Common myeloid progenitor, CD34-positive (primary cell): ENCODE results near the gene SMIM29.
A peak's percentile ranks its signal among the peaks of the same experiment; 100 is the strongest.

Source experiments
- CTCF ChIA-PET: fragments of 350-600 bp; sonication (Branson Sonifier 250); formaldehyde crosslinking; loops from one replicate; lab custom pipeline; 2021; ENCODE audit warnings: antibody characterized with exemption; lab: Charles Lee
- POLR2A ChIA-PET: fragments of 350-600 bp; sonication (Branson Sonifier 250); formaldehyde crosslinking; loops from one replicate; lab custom pipeline; 2021; ENCODE audit warnings: antibody characterized with exemption; lab: Charles Lee
- DNase-seq, 3 donors: peaks; one replicate each; pipeline versions ENCODE4 v3.0.0 to v3.0.0-alpha.2; 2013
- H3K27ac ChIP-seq, 2 experiments: 1 replicate in 1 of 2; 2 replicates in 1 of 2; pipeline ENCODE4 v1.7.0; 2013; ENCODE audit warnings: inconsistent platforms in 2 of 2, low read length in 2 of 2, mild to moderate bottlenecking in 2 of 2, low read depth in 1 of 2, moderate library complexity in 1 of 2; ENCODE audit not compliant: severe bottlenecking in 2 of 2, insufficient read depth in 1 of 2, poor library complexity in 1 of 2
- H3K27me3 ChIP-seq, 5 experiments: replicated peaks in 2 of 5; 1 replicate in 3 of 5; 2 replicates in 2 of 5; pipeline versions ENCODE4 v1.6.1 to v1.7.0; 2013; ENCODE audit warnings: low read length in 4 of 5, mild to moderate bottlenecking in 2 of 5, moderate library complexity in 2 of 5, inconsistent platforms in 1 of 5; ENCODE audit not compliant: insufficient read depth in 5 of 5, control insufficient read depth in 4 of 5
- H3K36me3 ChIP-seq, 4 experiments: 1 replicate in 2 of 4; 2 replicates in 2 of 4; pipeline versions ENCODE4 v1.6.1 to v1.7.0; 2013; ENCODE audit warnings: low read length in 3 of 4, control low read depth in 1 of 4, mild to moderate bottlenecking in 1 of 4; ENCODE audit not compliant: control insufficient read depth in 4 of 4, insufficient read depth in 4 of 4
- H3K4me1 ChIP-seq, 4 experiments: 1 replicate in 3 of 4; 2 replicates in 1 of 4; pipeline versions ENCODE4 v1.6.1 to v1.7.1; 2013; ENCODE audit warnings: low read length in 3 of 4, mild to moderate bottlenecking in 3 of 4, control low read depth in 1 of 4, inconsistent platforms in 1 of 4, moderate library complexity in 1 of 4; ENCODE audit not compliant: control insufficient read depth in 4 of 4, insufficient read depth in 4 of 4; ENCODE audit errors: control extremely low read depth in 1 of 4
- H3K4me3 ChIP-seq, 7 experiments: 1 replicate in 4 of 7; 2 replicates in 3 of 7; pipeline versions ENCODE4 v1.5.1 to v1.7.0; 2013; ENCODE audit warnings: mild to moderate bottlenecking in 7 of 7, low read length in 6 of 7, moderate library complexity in 6 of 7, inconsistent platforms in 2 of 7, low read depth in 2 of 7, control low read depth in 1 of 7; ENCODE audit not compliant: insufficient read depth in 4 of 7, control insufficient read depth in 1 of 7; ENCODE audit errors: extremely low read depth in 1 of 7
- H3K9me3 ChIP-seq, 5 experiments: 1 replicate in 4 of 5; 2 replicates in 1 of 5; pipeline versions ENCODE4 v1.6.1 to v1.7.1; 2013; ENCODE audit warnings: low read length in 4 of 5, mild to moderate bottlenecking in 2 of 5, inconsistent platforms in 1 of 5, low read depth in 1 of 5, moderate library complexity in 1 of 5; ENCODE audit not compliant: control insufficient read depth in 4 of 5, insufficient read depth in 2 of 5; ENCODE audit errors: control extremely low read depth in 1 of 5
- WGBS: methylation state at CpG from one replicate; pipeline ENCODE4 v1.1.5; 2013; ENCODE audit not compliant: insufficient coverage; 5-methylcytosine and 5-hydroxymethylcytosine counted together

Gene SMIM29

DNA sequence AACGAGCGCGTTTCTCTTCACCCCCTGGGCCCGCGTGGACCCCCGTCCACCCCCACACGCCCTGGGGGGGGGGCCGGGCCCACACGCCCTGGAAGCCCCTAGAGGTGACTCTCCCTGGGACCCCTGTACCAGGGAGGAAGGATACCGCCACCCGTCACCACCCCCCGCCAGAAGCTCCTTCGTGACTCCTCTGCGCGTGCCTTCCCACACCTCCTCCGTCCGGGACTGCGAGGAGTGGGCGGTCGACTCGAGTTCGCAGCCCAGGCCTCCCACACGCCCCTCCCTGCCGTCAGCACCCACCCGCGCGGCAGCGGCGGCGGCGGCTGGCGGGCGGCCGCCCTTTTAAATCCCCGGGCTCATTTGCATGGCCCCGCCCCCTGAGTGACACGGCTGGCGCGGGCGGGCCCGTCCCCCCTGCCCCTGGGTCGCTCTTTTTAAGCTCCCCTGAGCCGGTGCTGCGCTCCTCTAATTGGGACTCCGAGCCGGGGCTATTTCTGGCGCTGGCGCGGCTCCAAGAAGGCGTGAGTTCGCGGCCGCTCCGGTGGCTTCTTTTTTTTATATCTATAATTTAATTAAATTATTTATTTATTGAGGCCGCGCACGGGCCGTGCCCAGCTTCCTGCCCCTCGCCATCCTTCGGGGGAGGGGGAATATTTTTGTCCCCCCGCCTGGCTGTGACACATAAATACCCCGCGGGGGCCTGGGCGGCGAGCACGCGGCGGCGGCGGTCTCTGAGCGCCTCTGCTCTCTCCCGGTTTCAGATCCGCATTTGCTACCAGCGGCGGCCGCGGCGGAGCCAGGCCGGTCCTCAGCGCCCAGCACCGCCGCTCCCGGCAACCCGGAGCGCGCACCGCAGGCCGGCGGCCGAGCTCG lies 12.1 kb downstream of the SMIM29 start, which contains the start of gene HMGA1:
Gene HMGA1 (plus strand): TSS at position 431 of the 873 bp plus-strand sequence. CDS start 3,908 bp downstream, outside the sequence.
- CTCF ChIA-PET, result interaction anchor here (1.3 to 1.7 kb wide), 2 partner anchors 13 to 178 kb away, joined by 5 to 6 read pairs; no protein-coding TSS in a partner anchor
- Histone ChIP-seq H3K27me3 (no peaks in the 10 kb centered on the region), H3K4me3 (peak within 1 kb of the TSS; percentile 61 to 87 (median 79)), H3K36me3 (peaks cover 0 to 23% (median 16%) of the 10 kb centered on the region in 4 experiments), H3K4me1 (peaks cover 2 to 46% (median 36%) of the 10 kb centered on the region in 4 experiments), H3K9me3 (no peaks in the 10 kb centered on the region), H3K27ac (peak within 1 kb of the TSS; percentile 58 to 87)
- under 1% methylated on average over 64 of the region's 91 CpGs for WGBS
- POLR2A ChIA-PET, result interaction anchor here (0.9 to 1.5 kb wide), 7 partner anchors 10 to 190 kb away, joined by 3 to 17 read pairs (median 8); partner anchors contain the start of gene SMIM29
- peak; percentile 91 to 97 (median 95) for DNase-seq

DNA sequence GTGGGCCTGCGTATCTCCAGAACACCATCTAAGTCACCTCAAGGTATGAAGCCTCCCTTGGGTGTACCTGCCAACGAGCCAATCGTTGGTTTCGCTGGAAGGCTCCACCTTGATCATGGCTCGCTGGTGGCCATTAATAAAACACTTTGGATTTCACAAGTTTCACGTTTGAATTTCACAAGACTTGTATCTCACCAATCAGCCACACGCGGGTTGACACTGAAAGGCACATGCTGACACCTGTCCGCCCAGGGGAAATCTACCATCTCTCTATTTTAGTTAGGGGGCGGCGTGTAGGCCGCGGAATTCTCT lies 12.7 kb downstream of the SMIM29 start:
- H3K36me3 ChIP-seq, result peaks cover 0 to 17% (median 11%) of the 10 kb centered on the region in 4 experiments
- peak overlapping the region; percentile 58 to 83 for H3K27ac ChIP-seq
- H3K4me3 ChIP-seq, result peak overlapping the region; percentile 28 to 87 (median 74)
- 8% methylated on average over 11 of the region's 13 CpGs for WGBS
- ChIA-PET CTCF (interaction anchor here (1.3 to 1.7 kb wide), 2 partner anchors 12 to 179 kb away, joined by 5 to 6 read pairs; no protein-coding TSS in a partner anchor), POLR2A (interaction anchor here (1.3 to 1.5 kb wide), 4 partner anchors 12 to 179 kb away, joined by 8 to 17 read pairs (median 11); partner anchors contain the start of gene SMIM29)
- H3K9me3 ChIP-seq, result no peaks in the 10 kb centered on the region
- DNase-seq, result peak in 2 of 3 donors; percentile 70 to 76
- peaks cover 2 to 41% (median 35%) of the 10 kb centered on the region in 4 experiments for H3K4me1 ChIP-seq
- H3K27me3 ChIP-seq, result no peaks in the 10 kb centered on the region

DNA sequence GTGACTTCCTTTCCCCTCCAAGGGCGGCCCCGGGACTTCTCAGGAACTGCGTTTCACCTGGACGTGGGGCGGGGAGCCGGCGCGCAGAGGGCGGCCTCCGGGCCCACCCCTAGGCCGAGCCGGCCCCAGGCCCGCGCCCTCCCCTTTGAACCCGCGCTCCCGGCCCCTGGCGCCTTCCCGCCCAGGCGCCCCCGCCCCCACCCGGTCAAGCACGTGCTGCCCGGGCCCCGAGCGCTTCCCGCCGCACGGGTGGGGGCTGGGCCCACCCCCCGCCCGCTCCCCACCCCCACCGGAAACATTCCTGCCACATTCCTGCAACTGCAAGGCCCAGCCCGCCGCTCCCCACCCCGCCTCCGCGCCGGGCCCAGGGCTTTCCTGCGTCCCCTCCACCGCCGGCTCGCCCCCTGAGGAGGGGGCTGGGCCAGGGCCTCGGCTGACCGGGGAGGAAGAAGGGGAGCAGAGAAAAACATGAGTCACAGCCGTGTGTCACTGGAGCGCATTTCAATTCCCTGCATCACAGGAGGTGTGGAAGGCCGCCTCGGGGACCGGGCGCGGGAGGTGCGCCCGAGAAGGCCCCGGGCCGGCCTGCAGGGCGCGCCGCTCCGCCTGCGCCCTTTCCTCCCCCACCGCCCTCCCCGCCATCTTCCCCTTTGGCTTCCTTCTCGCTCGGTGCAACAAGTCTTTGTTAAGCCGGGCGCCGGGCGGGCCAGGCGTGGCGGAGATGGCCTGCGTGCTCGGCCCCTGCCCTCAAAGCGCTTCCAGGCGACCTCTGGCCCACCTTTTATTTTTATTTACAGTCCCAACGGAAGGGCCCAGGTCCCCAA lies 13.3 kb downstream of the SMIM29 start:
- H3K4me3 ChIP-seq, result peak overlapping the region; percentile 28 to 87 (median 74)
- H3K27ac ChIP-seq, result peak overlapping the region; percentile 58 to 83
- WGBS, result under 1% methylated on average over 44 of the region's 75 CpGs
- ChIA-PET POLR2A (interaction anchor here (1.3 to 1.5 kb wide), 3 partner anchors 12 to 179 kb away, joined by 8 to 17 read pairs (median 14); partner anchors contain the start of gene SMIM29), CTCF (interaction anchor here (1.3 kb wide), 1 partner anchor 180 kb away, joined by 6 read pairs; no protein-coding TSS in a partner anchor)
- H3K9me3 ChIP-seq, result no peaks in the 10 kb centered on the region
- H3K36me3 ChIP-seq, result peaks cover 0 to 11% (median 6%) of the 10 kb centered on the region in 4 experiments
- no peaks in the 10 kb centered on the region for H3K27me3 ChIP-seq
- peaks cover 2 to 44% (median 36%) of the 10 kb centered on the region in 4 experiments for H3K4me1 ChIP-seq
- DNase-seq, result peak; percentile 85 to 94 (median 91)

DNA sequence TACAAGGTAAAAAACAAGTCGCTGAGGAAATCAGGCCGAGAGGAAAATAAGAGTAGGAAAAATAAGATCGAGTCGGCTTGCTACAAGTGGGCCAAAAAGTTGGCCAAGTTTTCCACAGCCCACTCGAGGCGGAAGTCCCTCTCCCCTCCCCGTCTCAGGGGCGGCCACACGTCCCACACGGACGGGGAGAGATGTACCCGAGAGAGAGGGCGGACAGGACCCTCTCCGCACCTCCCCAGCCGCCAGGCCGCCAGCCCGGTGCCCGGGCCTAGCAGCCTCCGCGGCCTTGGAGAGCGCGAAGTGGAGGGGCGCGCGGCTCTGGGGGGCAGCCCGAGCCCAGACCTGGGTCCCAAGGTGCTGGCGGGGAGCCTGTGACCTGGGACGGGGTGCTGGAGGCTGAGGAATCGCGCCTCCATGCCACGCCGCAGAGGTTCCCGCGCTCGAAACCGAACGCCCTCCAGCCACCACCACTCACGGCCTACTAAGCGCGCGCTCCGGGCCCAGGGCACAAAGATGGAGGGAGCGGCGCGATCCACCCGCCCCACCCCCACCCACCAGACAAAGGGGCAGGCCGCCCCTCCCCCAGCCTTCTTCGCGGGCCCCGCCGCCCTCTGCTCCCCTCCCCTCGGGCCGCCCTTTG lies 14.0 kb downstream of the SMIM29 start:
- CTCF ChIA-PET, result no interaction called here
- DNase-seq, result peak in 2 of 3 donors; percentile 43 to 44
- Histone ChIP-seq H3K27ac (no peak overlapping the region), H3K9me3 (no peaks in the 10 kb centered on the region), H3K4me3 (peak overlapping the region in 2 of 7 experiments; percentile 74 to 87), H3K27me3 (no peaks in the 10 kb centered on the region), H3K36me3 (peaks cover 0 to 4% (median 1%) of the 10 kb centered on the region in 4 experiments), H3K4me1 (peaks cover 2 to 38% (median 32%) of the 10 kb centered on the region in 4 experiments)
- 80% methylated on average over 30 of the region's 53 CpGs for WGBS
- POLR2A ChIA-PET, result no interaction called here

DNA sequence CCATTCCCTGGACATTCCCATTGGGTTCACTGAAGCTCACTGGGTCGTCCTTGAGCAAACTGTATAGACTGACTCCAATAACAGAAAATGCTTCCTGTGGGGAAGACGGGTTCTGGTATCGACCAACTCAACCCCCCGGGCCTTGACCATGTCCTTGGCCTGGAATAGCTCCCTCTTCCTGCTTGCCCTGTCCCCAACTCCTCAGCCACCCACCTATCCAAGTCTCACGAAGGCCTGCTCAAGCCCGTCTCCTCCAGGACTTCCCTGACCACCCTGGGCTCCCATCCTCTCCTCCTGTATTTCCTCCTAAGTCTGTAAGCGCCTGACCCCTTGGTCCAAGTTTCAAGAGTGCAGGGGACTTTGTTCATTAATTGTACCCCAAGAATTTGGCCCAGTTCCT lies 14.9 kb downstream of the SMIM29 start:
- no peak overlapping the region for H3K4me3 ChIP-seq
- WGBS, result 98% methylated on average over 7 of the region's 7 CpGs
- ChIA-PET POLR2A (no interaction called here), CTCF (interaction anchor here (0.7 to 1.8 kb wide), 2 partner anchors 10 kb away, joined by 3 to 7 read pairs; no protein-coding TSS in a partner anchor)
- no peak overlapping the region for H3K27ac ChIP-seq
- H3K9me3 ChIP-seq, result no peaks in the 10 kb centered on the region
- H3K27me3 ChIP-seq, result no peaks in the 10 kb centered on the region
- H3K36me3 ChIP-seq, result no peaks in the 10 kb centered on the region
- H3K4me1 ChIP-seq, result peaks cover 2 to 30% (median 25%) of the 10 kb centered on the region in 4 experiments
- DNase-seq, result no peak

DNA sequence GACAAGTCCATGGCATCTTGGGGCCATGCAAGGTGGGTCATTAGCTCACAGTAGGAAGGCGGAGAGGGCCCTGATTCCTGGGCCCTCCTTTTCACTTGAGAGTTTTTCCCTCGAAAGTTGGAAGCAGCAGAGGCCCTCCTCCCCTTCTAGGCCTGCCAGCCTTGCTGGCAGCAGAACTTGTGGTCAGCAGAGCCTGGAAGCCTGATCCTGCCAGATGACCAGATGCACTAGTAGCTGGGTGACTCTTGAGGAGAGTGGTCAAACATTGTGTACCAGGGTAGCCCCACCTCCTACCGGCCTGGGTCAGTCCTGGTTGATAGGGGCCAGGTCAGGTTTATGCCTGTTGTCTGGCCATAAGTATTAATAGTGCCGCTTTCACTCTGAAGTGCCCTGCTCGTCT lies 15.9 kb downstream of the SMIM29 start:
- 95% methylated on average over 5 of the region's 5 CpGs for WGBS
- no peaks in the 10 kb centered on the region for H3K9me3 ChIP-seq
- no peaks in the 10 kb centered on the region for H3K27me3 ChIP-seq
- no peak overlapping the region for H3K4me3 ChIP-seq
- DNase-seq, result no peak
- no peaks in the 10 kb centered on the region for H3K36me3 ChIP-seq
- peaks cover 0 to 25% (median 16%) of the 10 kb centered on the region in 4 experiments for H3K4me1 ChIP-seq
- CTCF ChIA-PET, result interaction anchor here (1.2 to 1.8 kb wide), 2 partner anchors 9 to 11 kb away, joined by 5 to 7 read pairs; no protein-coding TSS in a partner anchor
- POLR2A ChIA-PET, result no interaction called here
- H3K27ac ChIP-seq, result no peak overlapping the region
